IMR-90 (cell line): ENCODE results near the gene PIK3CG. TPM values are rescaled to one million over a fixed set of nuclear protein-coding genes. Genes with fewer than 3 reads are reported as not detected.

ENCODE experiments used
- ATAC-seq: fragments of 200-7000 bp; cut with Tn5 transposase; 2 replicates; pipeline ENCODE4 v1.9.1; 2020; ENCODE audit warnings: low read depth, mild to moderate bottlenecking, moderate library complexity
- BruUV-seq: library from RNA; stranded (reverse); fragments of 400-500 nt; replicated peaks from 2 replicates; lab custom pipeline; 2021; lab: Mats Ljungman, UMichigan
- CTCF ChIA-PET: fragments of 300-600 bp; formaldehyde crosslinking; extraction: SDS; loops from one replicate; lab custom pipeline; 2021; ENCODE audit warnings: antibody characterized with exemption; lab: Yijun Ruan, JAX
- POLR2A ChIA-PET: fragments of 300-600 bp; sonication (Branson Sonifier 250); formaldehyde crosslinking; loops from one replicate; lab custom pipeline; 2022; ENCODE audit warnings: antibody characterized with exemption; ENCODE audit not compliant: unreplicated experiment; lab: Charles Lee
- DNase-seq: peaks from one replicate; pipeline ENCODE4 v3.0.0; 2013
- H2AFZ ChIP-seq: replicated peaks from 2 replicates; pipeline ENCODE3; 2013; ENCODE audit warnings: low read length, mild to moderate bottlenecking; ENCODE audit not compliant: poor library complexity
- H2AK5ac ChIP-seq: 2 replicates; pipeline ENCODE4 v1.6.1; 2013; ENCODE audit warnings: low read depth, low read length, inconsistent platforms
- H2AK9ac ChIP-seq: replicated peaks from 2 replicates; pipeline ENCODE3; 2013; ENCODE audit warnings: mild to moderate bottlenecking, low read depth, low read length, moderate library complexity; ENCODE audit not compliant: poor library complexity
- H2BK120ac ChIP-seq: 2 replicates; pipeline ENCODE4 v1.6.1; 2013; ENCODE audit warnings: low read depth, low read length, inconsistent platforms
- H2BK15ac ChIP-seq: 3 replicates; pipeline ENCODE4 v1.6.1; 2013; ENCODE audit warnings: low read depth, low read length, inconsistent platforms
- H2BK20ac ChIP-seq: 2 replicates; pipeline ENCODE4 v1.6.1; 2013; ENCODE audit warnings: low read depth, mild to moderate bottlenecking, inconsistent platforms, low read length, moderate library complexity
- H2BK5ac ChIP-seq: 2 replicates; pipeline ENCODE4 v1.6.1; 2013; ENCODE audit warnings: mild to moderate bottlenecking, low read depth, low read length, inconsistent platforms; ENCODE audit not compliant: poor library complexity, severe bottlenecking
- H3K14ac ChIP-seq: replicated peaks from 2 replicates; pipeline ENCODE4 v1.6.1; 2013; ENCODE audit warnings: low read depth, low read length, inconsistent platforms
- H3K18ac ChIP-seq: 2 replicates; pipeline ENCODE4 v1.6.1; 2013; ENCODE audit warnings: low read depth, low read length, control low read depth
- H3K23ac ChIP-seq: 2 replicates; pipeline ENCODE4 v1.6.1; 2013; ENCODE audit warnings: low read depth, low read length, inconsistent platforms
- H3K27ac ChIP-seq: 2 replicates; pipeline ENCODE4 v1.5.1; 2013; ENCODE audit warnings: mild to moderate bottlenecking, control low read depth, low read length; ENCODE audit not compliant: insufficient read depth
- H3K27me3 ChIP-seq: 2 replicates; pipeline ENCODE4 v1.6.1; 2013; ENCODE audit warnings: low read length; ENCODE audit not compliant: control insufficient read depth, insufficient read depth
- H3K36me3 ChIP-seq: 2 replicates; pipeline ENCODE4 v1.6.1; 2013; ENCODE audit warnings: low read length, mixed read lengths; ENCODE audit not compliant: control insufficient read depth, insufficient read depth
- H3K4ac ChIP-seq: 2 replicates; pipeline ENCODE4 v1.6.1; 2013; ENCODE audit warnings: low read depth, low read length, inconsistent platforms
- H3K4me1 ChIP-seq: 2 replicates; pipeline ENCODE4 v1.6.1; 2013; ENCODE audit warnings: low read length, mixed read lengths; ENCODE audit not compliant: control insufficient read depth, insufficient read depth
- H3K4me2 ChIP-seq: 2 replicates; pipeline ENCODE4 v1.6.1; 2013; ENCODE audit warnings: low read depth, mild to moderate bottlenecking, control low read depth, low read length, moderate library complexity
- H3K4me3 ChIP-seq: 2 replicates; pipeline ENCODE4 v1.5.1; 2013; ENCODE audit warnings: low read depth, mild to moderate bottlenecking, control low read depth, low read length, moderate library complexity; ENCODE audit not compliant: insufficient read depth
- H3K56ac ChIP-seq: 2 replicates; pipeline ENCODE4 v1.6.1; 2013; ENCODE audit warnings: low read length, inconsistent platforms; ENCODE audit not compliant: insufficient read depth; ENCODE audit errors: extremely low read depth
- H3K79me1 ChIP-seq, 2 experiments: 2 replicates each; pipeline ENCODE4 v1.6.1; 2013; ENCODE audit warnings: low read length in 2 of 2, inconsistent platforms in 1 of 2, low read depth in 1 of 2
- H3K9ac ChIP-seq: 2 replicates; pipeline ENCODE4 v1.6.1; 2013; ENCODE audit warnings: low read depth, low read length, control low read depth
- H3K9me1 ChIP-seq: 2 replicates; pipeline ENCODE4 v1.6.1; 2013; ENCODE audit warnings: low read length, inconsistent platforms; ENCODE audit not compliant: insufficient read depth
- H3K9me3 ChIP-seq: 2 replicates; pipeline ENCODE4 v1.6.1; 2013; ENCODE audit warnings: low read length; ENCODE audit not compliant: control insufficient read depth, insufficient read depth
- H4K20me1 ChIP-seq: 2 replicates; pipeline ENCODE4 v1.6.1; 2013; ENCODE audit warnings: low read length, inconsistent platforms; ENCODE audit not compliant: insufficient read depth
- H4K5ac ChIP-seq: 2 replicates; pipeline ENCODE4 v1.6.1; 2013; ENCODE audit warnings: mild to moderate bottlenecking, low read depth, low read length, control low read depth
- H4K8ac ChIP-seq, 2 experiments: 2 replicates each; pipeline ENCODE4 v1.6.1; 2013; ENCODE audit warnings: low read depth in 2 of 2, low read length in 2 of 2, control low read depth in 1 of 2, inconsistent platforms in 1 of 2
- H4K91ac ChIP-seq: 2 replicates; pipeline ENCODE4 v1.6.1; 2013; ENCODE audit warnings: low read depth, low read length, inconsistent platforms; ENCODE audit not compliant: insufficient read depth
- BHLHE40 ChIP-seq: fragments of 150-350 bp; IDR thresholded peaks from 2 replicates; pipeline ENCODE4 v1.6.1; 2016; ENCODE audit warnings: mild to moderate bottlenecking, low read depth, low read length
- POLR2A ChIP-seq: IDR thresholded peaks from 2 replicates; pipeline ENCODE4 v1.6.1; 2012; ENCODE audit warnings: mild to moderate bottlenecking, low read depth, low read length
- RCOR1 ChIP-seq: IDR thresholded peaks from 2 replicates; pipeline ENCODE4 v1.6.1; 2012; ENCODE audit warnings: mild to moderate bottlenecking, low read length, improper control_type of control experiment; ENCODE audit not compliant: insufficient replicate concordance
- WGBS, 2 experiments: methylation state at CpG; one replicate each; pipeline versions ENCODE4 v1.1.5 to v1.1.7; 2013; ENCODE audit warnings: missing lambda C conversion rate in 2 of 2; ENCODE audit not compliant: insufficient read length in 1 of 2; ENCODE audit errors: extremely low coverage in 2 of 2; 5-methylcytosine and 5-hydroxymethylcytosine counted together
- dilution Hi-C: fragments of 300-500 bp; cut with HindIII; formaldehyde crosslinking; loops from one replicate; pipeline ENCODE4 v1.14.3; 2018; ENCODE audit warnings: low sequenced_read_pairs; ENCODE audit not compliant: unreplicated experiment
- in situ Hi-C: fragments of 300-500 bp; cut with MboI; formaldehyde crosslinking; loops from 3 replicates; pipeline ENCODE4 v1.14.3; 2019; ENCODE audit warnings: low sequenced_read_pairs, inconsistent platforms, mixed read lengths
- intact Hi-C: fragments of 100-400 bp; cut with micrococcal nuclease; formaldehyde crosslinking; loops from 2 replicates; pipeline ENCODE4 v1.10.0; 2022
- polyA plus RNA-seq, 3 experiments: library from polyadenylated mRNA; depleted of rRNA; stranded (reverse); fragments of >200 nt; gene quantifications; 2 replicates each; pipeline ENCODE4 v1.2.3, GENCODE V29; 2012; ENCODE audit warnings: low replicate concordance in 1 of 3
- total RNA-seq: library from RNA; depleted of rRNA; stranded (reverse); fragments of >200 nt; gene quantifications from 2 replicates; pipeline ENCODE4 v1.2.3, GENCODE V29; 2012
- TF ChIP-seq, protein P1 (sequence below): fragments of 150-350 bp; IDR thresholded peaks from 2 replicates; pipeline ENCODE4 v1.6.1; 2017; ENCODE audit warnings: mild to moderate bottlenecking, antibody characterized with exemption, low read length, low read depth

Gene PIK3CG
- total and polyA plus RNA-seq, 2 of the 4 experiments (the other 2 are of a cell fraction): under 0.01 TPM; not detected in 1

DNA sequence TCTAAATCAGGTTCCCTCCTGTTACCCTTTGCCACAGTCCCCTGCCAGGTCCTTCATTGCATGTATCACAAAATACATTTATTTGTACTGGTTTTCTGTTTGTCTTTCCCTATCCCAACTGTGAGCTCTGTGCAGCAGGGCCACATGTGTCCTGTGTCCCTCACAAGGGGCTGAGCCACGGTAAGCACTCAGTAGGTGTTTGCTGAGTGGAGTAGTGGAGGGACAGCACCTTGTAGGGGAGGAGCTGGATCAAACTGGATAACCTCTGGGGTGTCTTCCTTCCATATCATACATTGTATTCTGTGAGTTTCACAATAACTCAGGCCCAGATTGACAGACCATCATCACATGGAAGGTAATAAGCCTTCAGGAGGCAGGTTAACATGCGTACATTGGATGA is 25.9 kb downstream of the PIK3CG start:
- Histone ChIP-seq H2AFZ (no peak overlapping the region), H3K27me3 (peaks cover 5% of the 10 kb centered on the region), H3K9me1 (no peaks in the 10 kb centered on the region), H3K4me3 (no peak overlapping the region), H3K56ac (no peak overlapping the region), H3K9ac (no peak overlapping the region), H2BK120ac (no peak overlapping the region), H3K9me3 (no peaks in the 10 kb centered on the region), H2BK20ac (no peak overlapping the region), H3K4me2 (no peak overlapping the region), H3K36me3 (no peaks in the 10 kb centered on the region), H4K20me1 (no peaks in the 10 kb centered on the region), H2AK5ac (no peak overlapping the region), H4K8ac (no peak overlapping the region), H3K27ac (no peak overlapping the region), H4K5ac (no peak overlapping the region), H4K91ac (no peak overlapping the region), H3K14ac (no peak overlapping the region), H3K79me1 (no peaks in the 10 kb centered on the region), H3K4me1 (no peaks in the 10 kb centered on the region), H3K23ac (no peak overlapping the region), H2BK15ac (no peak overlapping the region), H2AK9ac (no peak overlapping the region), H2BK5ac (no peak overlapping the region), H3K4ac (no peak overlapping the region), H3K18ac (no peak overlapping the region)
- ChIA-PET POLR2A (no interaction called here), CTCF (no interaction called here)
- WGBS, 2 experiments: no CpG with 5 or more reads among the region's 2 CpGs
- no peak for DNase-seq
- ATAC-seq: no peak
- intact Hi-C loops (no loop called here), in situ Hi-C loops (no loop called here), dilution Hi-C loops (no loop called here)
- BruUV-seq: no TSS peak
- TF ChIP-seq, protein P1, sequence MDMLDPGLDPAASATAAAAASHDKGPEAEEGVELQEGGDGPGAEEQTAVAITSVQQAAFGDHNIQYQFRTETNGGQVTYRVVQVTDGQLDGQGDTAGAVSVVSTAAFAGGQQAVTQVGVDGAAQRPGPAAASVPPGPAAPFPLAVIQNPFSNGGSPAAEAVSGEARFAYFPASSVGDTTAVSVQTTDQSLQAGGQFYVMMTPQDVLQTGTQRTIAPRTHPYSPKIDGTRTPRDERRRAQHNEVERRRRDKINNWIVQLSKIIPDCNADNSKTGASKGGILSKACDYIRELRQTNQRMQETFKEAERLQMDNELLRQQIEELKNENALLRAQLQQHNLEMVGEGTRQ: no peak
- TF ChIP-seq RCOR1 (no peak), BHLHE40 (no peak), POLR2A (no peak)
